Karpas-422 (cell line): ENCODE measurements around the gene MAEL. TPM values are rescaled to one million over a fixed set of nuclear protein-coding genes. Genes with fewer than 3 reads are reported as not detected.
A peak's percentile ranks its signal among the peaks of the same experiment; 100 is the strongest.

Source experiments
- DNase-seq: peaks from one replicate; pipeline ENCODE4 v3.0.0-alpha.2; 2015
- H2AFZ ChIP-seq: fragments of 200-600 bp; sonication (generic); 2 replicates; pipeline ENCODE4 v1.6.1; 2014; ENCODE audit warnings: antibody characterized with exemption, low read length, mixed read lengths
- H3K27ac ChIP-seq: fragments of 200-600 bp; sonication (generic); 2 replicates; pipeline ENCODE4 v1.5.1; 2014; ENCODE audit warnings: mild to moderate bottlenecking, low read length, moderate library complexity
- H3K27me3 ChIP-seq: fragments of 200-600 bp; sonication (generic); 2 replicates; pipeline ENCODE4 v1.6.1; 2014; ENCODE audit warnings: low read length, mixed read lengths
- H3K36me3 ChIP-seq: fragments of 200-600 bp; sonication (generic); 2 replicates; pipeline ENCODE4 v1.6.1; 2014; ENCODE audit warnings: low read length, mixed read lengths; ENCODE audit not compliant: insufficient read depth
- H3K4me1 ChIP-seq: fragments of 200-600 bp; sonication (generic); 2 replicates; pipeline ENCODE4 v1.6.1; 2014; ENCODE audit warnings: mild to moderate bottlenecking, low read length, mixed read lengths
- H3K4me2 ChIP-seq: fragments of 200-600 bp; sonication (generic); 2 replicates; pipeline ENCODE4 v1.6.1; 2014; ENCODE audit warnings: low read length, low read depth, mild to moderate bottlenecking; ENCODE audit not compliant: poor library complexity, severe bottlenecking
- H3K4me3 ChIP-seq: fragments of 200-600 bp; sonication (generic); 2 replicates; pipeline ENCODE4 v1.5.1; 2014; ENCODE audit warnings: mild to moderate bottlenecking, antibody characterized with exemption, low read length, mixed read lengths
- H3K79me2 ChIP-seq: fragments of 200-600 bp; sonication (generic); 2 replicates; pipeline ENCODE4 v1.6.1; 2014; ENCODE audit warnings: mild to moderate bottlenecking, low read length, mixed read lengths
- H3K9ac ChIP-seq: fragments of 200-600 bp; sonication (generic); 2 replicates; pipeline ENCODE4 v1.6.0; 2014; ENCODE audit warnings: low read length
- H3K9me2 ChIP-seq: fragments of 200-600 bp; sonication (generic), shearing (Covaris generic); replicated peaks from 2 replicates; pipeline ENCODE4 v1.6.0; 2014; ENCODE audit warnings: mild to moderate bottlenecking, low read length, moderate library complexity; ENCODE audit not compliant: insufficient read depth
- H3K9me3 ChIP-seq: fragments of 300-700, 200-600 bp; sonication (generic); 2 replicates; pipeline ENCODE4 v1.6.1; 2014; ENCODE audit warnings: low read length, mixed read lengths
- H4K20me1 ChIP-seq: fragments of 200-600 bp; sonication (generic); 2 replicates; pipeline ENCODE4 v1.6.1; 2014; ENCODE audit warnings: mild to moderate bottlenecking, antibody characterized with exemption, low read length, low read depth; ENCODE audit not compliant: insufficient read depth
- total RNA-seq: library from RNA; depleted of rRNA; stranded (reverse); fragments of >200 nt; shearing (Covaris generic); gene quantifications from 2 replicates; pipeline ENCODE4 v1.2.3, GENCODE V29; 2014; ENCODE audit warnings: low replicate concordance

The MAEL gene
- total RNA-seq, 1 experiment from 2014 or later = 0.63 TPM

DNA sequence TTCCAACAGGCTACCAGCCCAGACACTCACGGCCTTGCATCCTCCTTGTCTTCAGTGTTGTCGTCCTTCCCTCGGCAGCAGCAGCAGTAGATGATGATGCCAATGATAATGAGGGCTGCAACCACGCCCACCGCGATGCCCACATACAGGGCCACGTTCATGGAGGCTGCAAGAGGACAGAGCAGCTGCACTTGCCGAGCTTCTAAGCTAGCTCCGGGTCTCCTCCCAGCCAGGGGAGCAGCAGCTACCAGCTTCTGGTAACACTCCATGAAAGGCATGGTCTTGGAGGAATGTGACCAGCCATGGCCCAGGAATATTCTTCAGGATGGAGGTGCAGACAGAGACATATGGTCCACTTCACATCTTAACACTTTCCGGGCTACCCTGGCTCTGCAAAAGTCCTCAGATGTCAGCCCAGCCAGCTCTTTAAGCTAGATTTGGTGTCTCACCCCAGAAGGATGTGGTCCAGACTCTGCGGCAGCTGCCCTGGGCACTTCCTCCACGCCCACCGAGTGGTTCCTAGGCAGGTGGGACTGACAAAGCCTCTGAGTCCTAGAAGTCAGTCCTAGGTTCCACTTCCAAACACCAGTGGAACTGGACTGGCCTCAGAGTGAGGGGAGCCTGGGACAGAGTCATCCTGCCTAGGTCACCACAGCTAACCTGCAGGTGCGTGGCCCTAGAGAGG is 66.0 kb downstream of the MAEL start:
- Histone ChIP-seq H3K9ac (no peak overlapping the region), H3K9me2 (no peaks in the 10 kb centered on the region), H2AFZ (no peak overlapping the region; the same call in 1 of the 2 replicates), H3K4me2 (no peak overlapping the region), H3K9me3 (no peaks in the 10 kb centered on the region), H3K4me3 (no peak overlapping the region), H3K4me1 (peaks cover 13% of the 10 kb centered on the region), H4K20me1 (no peaks in the 10 kb centered on the region), H3K36me3 (no peaks in the 10 kb centered on the region), H3K27ac (no peak overlapping the region), H3K27me3 (no peaks in the 10 kb centered on the region), H3K79me2 (no peaks in the 10 kb centered on the region)
- DNase-seq = no peak

DNA sequence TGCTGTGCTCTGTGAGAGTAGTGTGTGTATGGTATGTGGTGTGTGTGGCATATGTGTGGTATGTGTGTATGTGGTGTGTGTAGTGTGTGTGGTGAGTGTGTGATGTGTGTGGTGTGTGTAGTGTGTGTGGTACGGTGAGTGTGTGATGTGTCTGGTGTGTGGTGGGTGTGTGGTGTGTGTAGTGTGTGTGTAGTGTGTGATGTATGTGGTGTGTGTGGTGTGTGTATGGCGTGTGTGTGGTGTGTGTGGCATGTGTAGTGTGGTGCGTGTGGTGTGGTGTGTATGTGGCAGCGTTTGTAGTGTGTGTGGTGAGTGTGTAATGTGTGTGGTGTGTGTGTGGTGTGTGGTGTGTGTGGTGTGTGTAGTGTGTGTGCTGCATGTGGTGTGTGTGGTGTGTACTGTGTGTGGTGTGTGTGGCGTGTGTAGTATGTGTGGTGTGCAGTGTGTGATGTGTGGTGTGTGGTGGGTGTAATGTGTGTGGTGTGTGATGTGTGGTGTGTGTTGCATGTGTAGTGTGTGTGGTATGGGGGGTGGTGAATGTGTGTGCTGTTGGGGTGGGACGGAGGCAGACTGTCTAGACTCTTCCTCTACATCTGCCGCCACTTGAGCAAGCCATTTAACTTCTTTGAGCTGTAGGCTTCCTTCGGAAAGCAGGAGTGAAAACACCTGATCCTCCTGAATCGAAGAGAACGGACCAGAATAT is 67.6 kb downstream of the MAEL start:
- Histone ChIP-seq H3K9me2 (no peaks in the 10 kb centered on the region), H4K20me1 (no peaks in the 10 kb centered on the region), H3K36me3 (no peaks in the 10 kb centered on the region), H3K4me3 (no peak overlapping the region), H3K9me3 (no peaks in the 10 kb centered on the region), H3K9ac (no peak overlapping the region), H3K27me3 (no peaks in the 10 kb centered on the region), H3K4me1 (peaks cover 18% of the 10 kb centered on the region), H3K27ac (no peak overlapping the region), H3K79me2 (no peaks in the 10 kb centered on the region), H3K4me2 (no peak overlapping the region), H2AFZ (no peak overlapping the region)
- no peak for DNase-seq

DNA sequence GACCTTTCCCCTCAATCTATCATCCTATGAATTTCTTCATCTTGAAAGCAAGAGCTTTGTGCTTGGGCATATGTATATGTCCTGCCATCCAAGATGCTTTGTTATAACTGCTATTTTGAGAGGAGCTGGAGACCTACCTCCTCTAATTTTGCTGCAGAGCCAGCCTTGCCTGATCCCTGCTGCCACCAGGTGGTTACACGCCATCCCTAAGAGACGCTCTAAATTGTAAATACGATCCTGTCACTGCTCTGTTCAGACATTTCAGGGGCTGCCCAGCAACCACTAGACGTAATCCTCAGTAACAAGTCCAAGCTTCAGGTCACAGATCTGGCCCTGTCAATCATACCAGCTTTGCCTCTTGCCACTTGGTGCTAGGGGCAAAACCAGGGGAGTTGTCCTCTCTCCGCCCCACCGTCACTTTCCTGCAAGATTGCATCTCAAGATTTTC is 68.2 kb downstream of the MAEL start:
- H3K79me2 ChIP-seq = no peaks in the 10 kb centered on the region
- H3K4me1 ChIP-seq = peaks cover 18% of the 10 kb centered on the region
- H3K36me3 ChIP-seq = no peaks in the 10 kb centered on the region
- no peak overlapping the region for H3K27ac ChIP-seq
- peak; percentile 82 for DNase-seq
- no peaks in the 10 kb centered on the region for H4K20me1 ChIP-seq
- no peaks in the 10 kb centered on the region for H3K27me3 ChIP-seq
- no peak overlapping the region for H3K9ac ChIP-seq
- no peak overlapping the region for H3K4me3 ChIP-seq
- H3K9me2 ChIP-seq = no peaks in the 10 kb centered on the region
- no peaks in the 10 kb centered on the region for H3K9me3 ChIP-seq
- H3K4me2 ChIP-seq = no peak overlapping the region
- peak overlapping the region; percentile 35; the same call in 1 of the 2 replicates for H2AFZ ChIP-seq

DNA sequence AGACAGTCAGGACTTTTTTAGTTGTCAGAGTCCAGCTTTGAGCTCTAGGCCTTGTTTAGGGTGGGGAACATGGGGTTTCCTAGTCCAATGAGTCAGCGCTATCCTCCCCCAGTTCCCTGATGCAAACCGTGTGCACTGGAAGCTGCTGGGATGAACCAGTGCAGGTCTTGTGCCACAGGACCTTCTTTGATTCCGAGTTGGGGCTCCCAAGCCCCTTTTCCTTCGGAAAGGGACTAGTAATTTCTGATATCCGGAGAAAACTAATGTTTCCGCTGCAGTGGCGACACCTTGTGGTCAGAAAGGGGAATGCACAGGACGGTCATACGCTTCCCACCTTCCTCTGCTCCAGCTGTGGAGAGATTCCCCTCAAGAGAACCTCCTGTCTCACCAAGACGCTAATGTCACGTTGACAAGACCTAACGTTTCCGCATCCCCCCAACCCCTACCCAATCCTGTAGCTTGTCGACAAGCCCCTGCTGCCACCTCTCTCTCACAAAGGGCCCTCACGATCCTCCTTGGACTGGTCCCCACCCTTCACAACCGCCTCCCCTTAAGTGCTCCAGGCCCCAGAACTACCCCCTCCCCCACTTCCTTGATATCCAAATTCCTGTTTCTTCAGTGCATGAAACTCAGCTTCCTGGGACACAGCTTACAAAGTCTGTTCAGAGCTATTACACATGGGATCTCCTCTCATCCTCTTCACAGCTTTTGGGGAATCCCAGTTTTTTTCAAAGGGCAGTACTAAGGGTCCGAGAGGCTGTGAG is 70.1 kb downstream of the MAEL start:
- Histone ChIP-seq H3K4me3 (no peak overlapping the region), H3K36me3 (no peaks in the 10 kb centered on the region), H3K9me3 (no peaks in the 10 kb centered on the region), H3K4me1 (peaks cover 18% of the 10 kb centered on the region), H3K79me2 (no peaks in the 10 kb centered on the region), H3K27me3 (no peaks in the 10 kb centered on the region), H4K20me1 (no peaks in the 10 kb centered on the region), H2AFZ (peak overlapping the region; percentile 94), H3K4me2 (peak overlapping the region; percentile 49), H3K9me2 (no peaks in the 10 kb centered on the region), H3K9ac (peak overlapping the region; percentile 27; the same call in 1 of the 2 replicates), H3K27ac (no peak overlapping the region)
- DNase-seq = peak; percentile 89

DNA sequence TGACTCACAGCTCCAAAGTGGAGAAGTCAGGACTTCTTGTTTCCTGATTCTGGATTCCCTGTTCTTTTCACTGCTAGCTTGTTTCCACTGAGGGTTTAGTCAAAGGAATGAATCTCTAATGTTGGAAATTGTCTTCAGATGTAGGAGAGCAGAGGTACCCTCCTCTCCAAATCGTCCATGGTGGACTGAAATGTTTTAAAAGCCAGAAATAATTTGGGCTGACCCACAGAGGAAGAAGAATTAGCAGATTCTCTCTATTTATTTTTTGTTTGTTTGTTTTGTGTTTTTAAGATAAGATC is 70.7 kb downstream of the MAEL start:
- H3K27me3 ChIP-seq = no peaks in the 10 kb centered on the region
- H3K9me2 ChIP-seq = no peaks in the 10 kb centered on the region
- peaks cover 18% of the 10 kb centered on the region for H3K4me1 ChIP-seq
- no peak overlapping the region for H3K9ac ChIP-seq
- no peak overlapping the region for H2AFZ ChIP-seq
- H3K9me3 ChIP-seq = no peaks in the 10 kb centered on the region
- no peak for DNase-seq
- H3K4me2 ChIP-seq = no peak overlapping the region
- H4K20me1 ChIP-seq = no peaks in the 10 kb centered on the region
- H3K27ac ChIP-seq = no peak overlapping the region
- H3K79me2 ChIP-seq = no peaks in the 10 kb centered on the region
- H3K4me3 ChIP-seq = no peak overlapping the region
- H3K36me3 ChIP-seq = no peaks in the 10 kb centered on the region

DNA sequence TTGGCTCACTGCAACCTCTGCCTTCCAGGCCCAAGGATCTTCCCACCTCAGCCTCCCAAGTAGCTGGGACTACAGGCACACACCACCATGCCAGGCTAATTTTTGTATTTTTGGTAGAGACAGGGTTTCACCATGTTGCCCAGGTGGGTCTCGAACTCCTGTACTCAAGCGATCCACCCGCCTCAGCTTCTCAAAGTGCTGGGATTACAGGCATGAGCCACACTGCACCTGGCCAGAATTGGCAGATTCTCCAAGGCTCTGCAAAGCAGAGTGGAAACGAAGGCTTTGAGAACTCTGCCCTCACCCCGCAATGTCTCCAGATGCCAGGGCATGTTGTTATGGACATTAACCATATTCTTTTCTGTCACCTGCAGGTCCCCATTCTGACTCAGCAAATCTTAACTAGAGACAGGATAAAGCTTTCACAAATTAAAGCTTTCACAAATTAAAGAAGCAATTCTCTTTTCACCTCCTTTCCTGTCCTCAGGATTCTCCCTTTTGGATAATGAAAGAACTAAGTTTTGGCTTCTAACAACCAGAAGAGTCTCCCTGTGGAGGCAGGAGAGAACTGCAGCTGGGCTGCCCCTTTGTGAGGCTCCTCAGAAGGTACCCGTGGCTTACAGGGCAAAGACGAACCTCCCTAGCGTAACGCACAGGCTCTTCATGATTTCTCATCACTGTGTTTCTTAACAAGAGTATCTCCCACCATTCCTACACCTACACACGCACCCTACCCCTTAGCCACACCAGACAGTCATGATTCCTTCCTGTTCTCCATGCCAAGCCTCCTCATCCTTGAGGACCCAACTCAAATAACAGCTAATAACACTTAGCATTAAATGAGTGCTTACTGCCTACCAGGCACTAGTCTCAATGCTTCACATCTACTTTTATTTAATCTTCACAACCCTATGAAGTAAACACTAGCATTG is 71.3 kb downstream of the MAEL start:
- peak; percentile 62 for DNase-seq
- Histone ChIP-seq H3K36me3 (no peaks in the 10 kb centered on the region), H3K4me1 (peaks cover 18% of the 10 kb centered on the region), H3K9ac (no peak overlapping the region), H3K4me2 (no peak overlapping the region), H3K79me2 (no peaks in the 10 kb centered on the region), H3K27ac (no peak overlapping the region), H2AFZ (peak overlapping the region; percentile 36; the same call in 1 of the 2 replicates), H4K20me1 (no peaks in the 10 kb centered on the region), H3K9me2 (no peaks in the 10 kb centered on the region), H3K9me3 (no peaks in the 10 kb centered on the region), H3K4me3 (no peak overlapping the region), H3K27me3 (no peaks in the 10 kb centered on the region)

DNA sequence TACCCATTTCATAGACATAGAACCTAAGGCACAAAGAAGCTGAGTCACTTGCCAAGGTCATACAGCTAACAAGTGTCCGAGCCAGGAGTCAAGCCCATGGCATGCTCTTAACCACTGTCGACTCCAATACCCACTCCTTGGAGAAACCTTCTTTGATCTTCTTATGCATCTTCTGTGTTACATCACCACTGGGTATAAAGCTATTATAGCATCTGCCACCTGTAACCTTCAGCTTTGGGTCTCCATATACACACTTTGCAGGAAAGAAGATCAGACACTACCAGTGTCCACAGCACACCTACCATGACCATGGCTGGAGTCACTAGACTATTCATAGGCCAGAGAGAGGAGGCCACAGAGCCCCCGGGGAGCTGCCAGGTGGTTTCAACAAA is 72.0 kb downstream of the MAEL start:
- no peaks in the 10 kb centered on the region for H3K27me3 ChIP-seq
- no peak overlapping the region for H3K27ac ChIP-seq
- no peaks in the 10 kb centered on the region for H3K79me2 ChIP-seq

More for the DNA sequence above, 72.0 kb downstream of the MAEL start:
- no peaks in the 10 kb centered on the region for H3K9me2 ChIP-seq
- H3K9ac ChIP-seq = no peak overlapping the region
- no peak overlapping the region for H2AFZ ChIP-seq
- no peaks in the 10 kb centered on the region for H3K9me3 ChIP-seq
- H3K4me1 ChIP-seq = peaks cover 18% of the 10 kb centered on the region
- no peak overlapping the region for H3K4me2 ChIP-seq
- no peak overlapping the region for H3K4me3 ChIP-seq
- DNase-seq = no peak
- no peaks in the 10 kb centered on the region for H3K36me3 ChIP-seq
- no peaks in the 10 kb centered on the region for H4K20me1 ChIP-seq
